ENCODE measurements around the gene FAM240A.

DNA sequence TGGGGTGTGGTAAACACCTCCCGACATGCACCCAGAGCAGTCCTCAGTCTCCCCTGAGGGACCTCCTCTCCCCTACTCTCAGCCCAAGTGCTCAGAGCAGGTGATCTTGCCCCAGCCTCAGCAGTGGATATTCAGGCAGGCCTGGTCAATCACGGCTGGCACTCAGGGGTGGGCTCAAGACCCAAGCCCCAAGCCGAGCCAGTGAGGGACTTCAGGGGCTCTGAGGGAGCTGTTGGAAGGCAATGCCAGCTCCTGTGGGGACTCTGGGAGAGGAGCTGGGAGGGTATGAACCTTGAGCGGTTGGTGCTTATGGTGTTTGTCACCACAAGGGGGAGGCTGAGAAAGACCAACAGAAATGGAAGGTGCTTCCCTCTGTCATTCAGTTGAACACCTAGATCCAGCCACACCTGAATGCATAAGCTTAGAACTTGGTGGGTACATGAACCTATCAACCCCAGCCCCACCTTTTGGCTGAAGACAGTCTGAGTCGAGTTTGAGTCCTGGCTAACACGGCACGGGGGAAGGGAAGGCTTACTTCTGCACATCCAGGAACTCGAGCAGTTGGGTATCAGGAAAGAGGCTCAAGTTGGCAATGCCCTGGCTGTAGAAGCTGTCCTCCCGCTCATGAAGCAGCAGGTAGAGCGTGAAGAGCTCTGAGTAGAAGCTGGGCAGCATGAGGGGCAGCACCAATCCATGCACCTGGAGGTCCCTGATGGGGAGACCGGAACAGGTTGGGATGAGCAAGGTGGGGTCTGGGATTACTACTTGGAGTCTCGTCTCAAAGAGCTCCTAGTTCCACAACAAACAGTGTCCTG, 61.9 kb downstream of the FAM240A start:
- no peak for TF ChIP-seq POLR2A (IDR thresholded peaks at IDR 0.05)
- TF ChIP-seq, protein P1, sequence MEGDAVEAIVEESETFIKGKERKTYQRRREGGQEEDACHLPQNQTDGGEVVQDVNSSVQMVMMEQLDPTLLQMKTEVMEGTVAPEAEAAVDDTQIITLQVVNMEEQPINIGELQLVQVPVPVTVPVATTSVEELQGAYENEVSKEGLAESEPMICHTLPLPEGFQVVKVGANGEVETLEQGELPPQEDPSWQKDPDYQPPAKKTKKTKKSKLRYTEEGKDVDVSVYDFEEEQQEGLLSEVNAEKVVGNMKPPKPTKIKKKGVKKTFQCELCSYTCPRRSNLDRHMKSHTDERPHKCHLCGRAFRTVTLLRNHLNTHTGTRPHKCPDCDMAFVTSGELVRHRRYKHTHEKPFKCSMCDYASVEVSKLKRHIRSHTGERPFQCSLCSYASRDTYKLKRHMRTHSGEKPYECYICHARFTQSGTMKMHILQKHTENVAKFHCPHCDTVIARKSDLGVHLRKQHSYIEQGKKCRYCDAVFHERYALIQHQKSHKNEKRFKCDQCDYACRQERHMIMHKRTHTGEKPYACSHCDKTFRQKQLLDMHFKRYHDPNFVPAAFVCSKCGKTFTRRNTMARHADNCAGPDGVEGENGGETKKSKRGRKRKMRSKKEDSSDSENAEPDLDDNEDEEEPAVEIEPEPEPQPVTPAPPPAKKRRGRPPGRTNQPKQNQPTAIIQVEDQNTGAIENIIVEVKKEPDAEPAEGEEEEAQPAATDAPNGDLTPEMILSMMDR (IDR thresholded peaks at IDR 0.05) = peak in 1 of 6 experiments; percentile 17
